ENCODE data around the gene CD74. TPM values are rescaled to one million over a fixed set of nuclear protein-coding genes. Genes with fewer than 3 reads are reported as not detected.

Gene CD74
- 1,940 TPM for total RNA-seq

GRCh38 chr5:150412319-150413175 lies at the start of gene CD74:
CD74 (minus strand) TSS chr5:150412910; CDS start chr5:150412749, 161 bp downstream.
- Histone ChIP-seq H3K4me1 (peaks cover 3 to 11% of the 10 kb centered on the region in 2 donors), H3K36me3 (no peaks in the 10 kb centered on the region), H3K27me3 (no peaks in the 10 kb centered on the region), H3K4me3 (peak within 1 kb of the TSS; percentile 55 to 64), H3K27ac (peak within 1 kb of the TSS; percentile 81 to 86), H3K9me3 (no peaks in the 10 kb centered on the region)
- no peak for TF ChIP-seq CTCF (IDR thresholded peaks at IDR 0.05)
- DNase-seq (ENCODE audit: low spot score in 2 of 2), result peak; percentile 79 to 93
- intact Hi-C loops (cut with DNase I), result loop anchor here (5.0 kb wide), 1 partner anchor 55 kb away; the partner anchor contains the start of gene TCOF1

- Histone ChIP-seq H3K36me3 (no peaks in the 10 kb centered on the region), H3K4me1 (no peaks in the 10 kb centered on the region), H3K9me3 (no peaks in the 10 kb centered on the region), H3K4me3 (no peak overlapping the region), H3K27me3 (no peaks in the 10 kb centered on the region), H3K27ac (no peak overlapping the region)
- DNase-seq (ENCODE audit: low spot score in 2 of 2), result no peak
- intact Hi-C loops (cut with DNase I), result no loop called here
- TF ChIP-seq CTCF (IDR thresholded peaks at IDR 0.05), result no peak
Observed at GRCh38 chr5:150461231-150461630, 48.5 kb upstream of the CD74 start.

GRCh38 chr5:150460781-150461180 lies 48.1 kb upstream of the CD74 start:
- Histone ChIP-seq H3K27me3 (no peaks in the 10 kb centered on the region), H3K4me3 (no peak overlapping the region), H3K27ac (no peak overlapping the region), H3K9me3 (no peaks in the 10 kb centered on the region), H3K36me3 (no peaks in the 10 kb centered on the region), H3K4me1 (no peaks in the 10 kb centered on the region)
- TF ChIP-seq CTCF (IDR thresholded peaks at IDR 0.05), result no peak
- no peak for DNase-seq (ENCODE audit: low spot score in 2 of 2)
- intact Hi-C loops (cut with DNase I), result no loop called here

- Histone ChIP-seq H3K4me1 (no peaks in the 10 kb centered on the region), H3K27me3 (no peaks in the 10 kb centered on the region), H3K4me3 (peak overlapping the region in 1 of 2 donors; percentile 55), H3K9me3 (no peaks in the 10 kb centered on the region), H3K36me3 (no peaks in the 10 kb centered on the region), H3K27ac (no peak overlapping the region)
- peak; percentile 24 to 91 for DNase-seq (ENCODE audit: low spot score in 2 of 2)
- intact Hi-C loops (cut with DNase I), result loop anchor here (1.0 to 2.0 kb wide), 3 partner anchors 64 to 198 kb away; no protein-coding TSS in a partner anchor
- TF ChIP-seq CTCF (IDR thresholded peaks at IDR 0.05), result peak; percentile 84 to 97 (median 90)
Observed at GRCh38 chr5:150458802-150459557, 46.3 kb upstream of the CD74 start.

GRCh38 chr5:150457562-150458240 lies 45.0 kb upstream of the CD74 start:
- intact Hi-C loops (cut with DNase I), result loop anchor here (1.0 to 2.0 kb wide), 3 partner anchors 66 to 199 kb away; no protein-coding TSS in a partner anchor

More at GRCh38 chr5:150457562-150458240, 45.0 kb upstream of the CD74 start:
- Histone ChIP-seq H3K4me3 (no peak overlapping the region), H3K36me3 (no peaks in the 10 kb centered on the region), H3K4me1 (no peaks in the 10 kb centered on the region), H3K27ac (no peak overlapping the region), H3K9me3 (no peaks in the 10 kb centered on the region), H3K27me3 (no peaks in the 10 kb centered on the region)
- DNase-seq (ENCODE audit: low spot score in 2 of 2), result no peak
- no peak for TF ChIP-seq CTCF (IDR thresholded peaks at IDR 0.05)

Data from ascending aorta (tissue), 2 donors.